GM18519 (cell line): Measurements from ENCODE around the gene TMEM266.

Experiments used
- ATAC-seq: cut with Tn5 transposase; IDR thresholded peaks from one replicate; pipeline ENCODE4 v1.9.1; 2021; ENCODE audit warnings: mild to moderate bottlenecking, moderate library complexity; ENCODE audit not compliant: unreplicated experiment, low FRiP score

The TMEM266 gene

GRCh38 chr15:76160426-76161152 is 100.8 kb downstream of the TMEM266 start:
- ATAC-seq = no peak

- ATAC-seq = no peak
Observed at GRCh38 chr15:76161153-76162035, 101.6 kb downstream of the TMEM266 start.

- no peak for ATAC-seq
Observed at GRCh38 chr15:76162036-76162398, 102.2 kb downstream of the TMEM266 start.

- ATAC-seq = no peak
Observed at GRCh38 chr15:76162784-76163456, 103.1 kb downstream of the TMEM266 start.

GRCh38 chr15:76163457-76164295 is 103.9 kb downstream of the TMEM266 start:
- no peak for ATAC-seq

GRCh38 chr15:76164602-76165001 is 104.8 kb downstream of the TMEM266 start:
- ATAC-seq = no peak

- ATAC-seq = no peak
Observed at GRCh38 chr15:76165951-76166350, 106.2 kb downstream of the TMEM266 start.

- ATAC-seq = no peak
Observed at GRCh38 chr15:76168237-76168984, 108.6 kb downstream of the TMEM266 start.

- ATAC-seq = no peak
Observed at GRCh38 chr15:76169018-76169417, 109.2 kb downstream of the TMEM266 start.

GRCh38 chr15:76169911-76170800 is 110.4 kb downstream of the TMEM266 start:
- ATAC-seq = no peak

GRCh38 chr15:76172782-76173181 is 113.0 kb downstream of the TMEM266 start:
- ATAC-seq = no peak

GRCh38 chr15:76173317-76173834 is 113.6 kb downstream of the TMEM266 start:
- ATAC-seq = no peak

GRCh38 chr15:76174654-76175053 is 114.9 kb downstream of the TMEM266 start:
- ATAC-seq = no peak

- no peak for ATAC-seq
Observed at GRCh38 chr15:76175442-76175841, 115.7 kb downstream of the TMEM266 start.

- no peak for ATAC-seq
Observed at GRCh38 chr15:76176059-76176458, 116.3 kb downstream of the TMEM266 start.

- no peak for ATAC-seq
Observed at GRCh38 chr15:76176487-76177085, 116.8 kb downstream of the TMEM266 start.

- no peak for ATAC-seq
Observed at GRCh38 chr15:76177491-76178040, 117.8 kb downstream of the TMEM266 start.
